Gastrocnemius medialis (tissue), 4 donors: ENCODE measurements around the gene TESK1. TPM values are rescaled to one million over a fixed set of nuclear protein-coding genes. Genes with fewer than 3 reads are reported as not detected.

Source experiments
- ATAC-seq, 2 donors: fragments of 150-250 bp; one replicate each; pipeline ENCODE4 v1.9.1; 2016
- DNase-seq, 2 donors: peaks; one replicate each; pipeline ENCODE4 v3.0.0-alpha.2; 2019
- H3K27ac ChIP-seq, 4 donors: fragments of 200-600 bp; sonication (generic); 1 replicate in 1 of 4; 2 replicates in 3 of 4; pipeline ENCODE4 v1.5.1; 2016 to 2018; ENCODE audit warnings: mild to moderate bottlenecking in 2 of 4, moderate library complexity in 1 of 4
- H3K27me3 ChIP-seq, 3 donors: fragments of 200-600 bp; sonication (generic) in 2 of 3; 1 replicate in 1 of 3; 2 replicates in 2 of 3; pipeline versions ENCODE4 v1.5.1 to v1.6.0; 2016 to 2019; ENCODE audit warnings: mild to moderate bottlenecking in 1 of 3, moderate library complexity in 1 of 3
- H3K36me3 ChIP-seq, 2 donors: fragments of 200-600 bp; sonication (generic) in 1 of 2; one replicate each; pipeline ENCODE4 v1.5.1; 2017 to 2018
- H3K4me1 ChIP-seq, 2 donors: fragments of 200-600 bp; sonication (generic) in 1 of 2; one replicate each; pipeline ENCODE4 v1.5.1; 2016 to 2017; ENCODE audit warnings: mild to moderate bottlenecking in 2 of 2
- H3K4me3 ChIP-seq, 4 donors: fragments of 200-600 bp; sonication (generic) in 3 of 4; 1 replicate in 1 of 4; 2 replicates in 3 of 4; pipeline ENCODE4 v1.5.1; 2016 to 2019; ENCODE audit warnings: mild to moderate bottlenecking in 2 of 4
- H3K9me3 ChIP-seq, 3 donors: fragments of 200-600 bp; sonication (generic) in 2 of 3; 1 replicate in 1 of 3; 2 replicates in 2 of 3; pipeline ENCODE4 v1.5.1; 2016 to 2019
- POLR2A ChIP-seq, 2 donors: fragments of 450-650 bp; IDR thresholded peaks; one replicate each; pipeline ENCODE4 v1.6.1; 2017; ENCODE audit warnings: antibody characterized with exemption in 2 of 2, mild to moderate bottlenecking in 2 of 2, moderate library complexity in 2 of 2
- in situ Hi-C, 4 donors: fragments of 200-750 bp; cut with MboI; loops; one replicate each; pipeline versions ENCODE4 v1.15.0 to v1.8.0; 2017; ENCODE audit warnings: low sequenced_read_pairs in 4 of 4
- intact Hi-C: fragments of 100-400 bp; cut with DNase I; formaldehyde crosslinking; loops from one replicate; pipeline ENCODE4 v1.15.1; 2023; ENCODE audit warnings: low total_unique reads
- total RNA-seq, 4 donors: library from RNA; depleted of rRNA; stranded (reverse); fragments of >200 nt; gene quantifications; one replicate each; pipeline versions ENCODE4 v1.1.0 to v1.2.3, GENCODE V29; 2016
- TF ChIP-seq, protein P1 (sequence below), 5 experiments: fragments of 450-650 bp in 3 of 5; fragments of 200-600 bp in 2 of 5; sonication (generic) in 2 of 5; IDR thresholded peaks in 4 of 5; conservative IDR thresholded peaks in 1 of 5; 1 replicate in 4 of 5; 2 replicates in 1 of 5; pipeline ENCODE4 v1.5.1; 2016 to 2019; ENCODE audit warnings: antibody characterized with exemption in 5 of 5, mild to moderate bottlenecking in 3 of 5, moderate library complexity in 3 of 5

TESK1 gene
- total RNA-seq, 4 donors from 2014 or later = 48.1 to 108 (median 65.4) TPM

DNA sequence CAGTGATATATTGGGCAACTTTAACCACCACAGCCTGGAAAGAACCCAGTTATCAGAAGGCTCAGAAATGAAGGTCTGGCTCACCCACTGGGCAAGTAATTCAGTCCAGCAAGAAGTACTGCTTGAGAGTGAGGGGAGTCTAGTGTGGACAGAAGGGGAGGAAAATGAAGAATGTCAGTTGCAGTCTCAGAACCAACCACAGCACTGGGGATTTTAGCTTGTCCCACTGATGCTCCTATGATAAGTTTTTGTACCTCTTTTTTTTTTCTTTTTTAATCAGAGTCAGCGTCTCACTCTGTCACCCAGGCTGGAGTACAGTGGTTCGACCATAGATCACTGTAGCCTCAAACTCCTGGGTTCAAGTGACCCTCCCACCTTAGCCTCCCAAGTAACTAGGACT is 22.5 kb downstream of the TESK1 start:
- Histone ChIP-seq H3K27me3 (no peaks in the 10 kb centered on the region), H3K4me3 (no peak overlapping the region), H3K27ac (no peak overlapping the region), H3K9me3 (no peaks in the 10 kb centered on the region), H3K4me1 (no peaks in the 10 kb centered on the region), H3K36me3 (no peaks in the 10 kb centered on the region)
- ATAC-seq (no peak), DNase-seq (no peak)
- intact Hi-C loops = no loop called here
- TF ChIP-seq, protein P1, sequence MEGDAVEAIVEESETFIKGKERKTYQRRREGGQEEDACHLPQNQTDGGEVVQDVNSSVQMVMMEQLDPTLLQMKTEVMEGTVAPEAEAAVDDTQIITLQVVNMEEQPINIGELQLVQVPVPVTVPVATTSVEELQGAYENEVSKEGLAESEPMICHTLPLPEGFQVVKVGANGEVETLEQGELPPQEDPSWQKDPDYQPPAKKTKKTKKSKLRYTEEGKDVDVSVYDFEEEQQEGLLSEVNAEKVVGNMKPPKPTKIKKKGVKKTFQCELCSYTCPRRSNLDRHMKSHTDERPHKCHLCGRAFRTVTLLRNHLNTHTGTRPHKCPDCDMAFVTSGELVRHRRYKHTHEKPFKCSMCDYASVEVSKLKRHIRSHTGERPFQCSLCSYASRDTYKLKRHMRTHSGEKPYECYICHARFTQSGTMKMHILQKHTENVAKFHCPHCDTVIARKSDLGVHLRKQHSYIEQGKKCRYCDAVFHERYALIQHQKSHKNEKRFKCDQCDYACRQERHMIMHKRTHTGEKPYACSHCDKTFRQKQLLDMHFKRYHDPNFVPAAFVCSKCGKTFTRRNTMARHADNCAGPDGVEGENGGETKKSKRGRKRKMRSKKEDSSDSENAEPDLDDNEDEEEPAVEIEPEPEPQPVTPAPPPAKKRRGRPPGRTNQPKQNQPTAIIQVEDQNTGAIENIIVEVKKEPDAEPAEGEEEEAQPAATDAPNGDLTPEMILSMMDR (IDR thresholded peaks at IDR 0.05 in 4 of 5, conservative IDR thresholded peaks at IDR 0.05 in 1 of 5) = no peak
- no peak for TF ChIP-seq POLR2A (IDR thresholded peaks at IDR 0.05)
- in situ Hi-C loops = no loop called here

DNA sequence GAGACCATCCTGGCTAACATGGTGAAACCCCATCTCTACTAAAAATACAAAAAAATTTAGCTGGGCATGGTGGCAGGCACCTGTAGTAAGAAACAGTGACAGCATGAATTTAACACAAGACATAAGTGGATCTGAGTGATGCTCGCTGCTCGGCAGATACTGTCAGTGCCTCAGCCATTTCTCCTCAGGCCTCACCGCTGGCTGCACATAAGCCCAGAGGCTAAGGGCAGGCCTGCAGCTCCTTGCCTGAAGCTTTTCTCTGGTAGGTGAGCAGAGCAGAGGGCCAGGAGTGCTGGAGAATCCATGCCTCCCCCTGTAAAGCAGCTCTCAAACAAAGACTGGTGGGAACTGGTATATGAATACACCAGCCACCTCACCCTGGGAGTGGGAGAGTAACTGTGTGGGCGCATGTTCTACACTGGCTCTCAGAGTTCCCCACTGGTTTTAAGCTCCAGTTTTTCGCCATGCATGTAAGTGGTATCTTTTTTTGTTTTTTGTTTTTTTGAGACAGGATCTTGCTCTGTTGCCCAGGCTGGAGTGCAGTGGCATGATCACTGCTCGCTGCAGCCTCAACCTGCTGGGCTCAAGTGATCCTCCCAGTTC is 23.4 kb downstream of the TESK1 start:
- in situ Hi-C loops = no loop called here
- H3K9me3 ChIP-seq = no peaks in the 10 kb centered on the region
- H3K4me3 ChIP-seq = no peak overlapping the region
- TF ChIP-seq POLR2A (IDR thresholded peaks at IDR 0.05) = no peak
- TF ChIP-seq, protein P1 (IDR thresholded peaks at IDR 0.05 in 4 of 5, conservative IDR thresholded peaks at IDR 0.05 in 1 of 5) = no peak
- H3K4me1 ChIP-seq = no peaks in the 10 kb centered on the region
- no peak overlapping the region for H3K27ac ChIP-seq
- intact Hi-C loops = no loop called here
- ATAC-seq = no peak
- no peaks in the 10 kb centered on the region for H3K36me3 ChIP-seq
- DNase-seq = no peak
- no peaks in the 10 kb centered on the region for H3K27me3 ChIP-seq

DNA sequence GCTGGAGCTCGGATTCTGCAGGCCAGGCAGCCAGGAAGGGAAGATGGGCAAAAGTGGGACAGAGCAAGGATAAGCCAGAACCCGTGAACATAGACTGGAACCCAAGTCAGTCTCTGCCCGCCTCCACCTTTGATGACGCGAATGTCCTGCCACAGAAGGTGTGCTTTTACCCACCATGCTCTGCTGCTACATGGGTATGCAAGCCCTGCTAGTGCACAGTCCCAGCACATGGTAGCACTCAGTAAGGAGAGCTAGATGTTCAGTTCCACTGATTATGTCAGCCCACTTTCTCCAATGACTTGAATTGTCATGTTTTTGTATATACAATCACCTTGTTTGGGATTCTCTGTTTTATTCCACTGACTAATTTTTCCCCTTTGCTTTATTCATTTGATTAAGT is 24.5 kb downstream of the TESK1 start:
- intact Hi-C loops = no loop called here
- no peak for ATAC-seq
- no peak for DNase-seq

DNA sequence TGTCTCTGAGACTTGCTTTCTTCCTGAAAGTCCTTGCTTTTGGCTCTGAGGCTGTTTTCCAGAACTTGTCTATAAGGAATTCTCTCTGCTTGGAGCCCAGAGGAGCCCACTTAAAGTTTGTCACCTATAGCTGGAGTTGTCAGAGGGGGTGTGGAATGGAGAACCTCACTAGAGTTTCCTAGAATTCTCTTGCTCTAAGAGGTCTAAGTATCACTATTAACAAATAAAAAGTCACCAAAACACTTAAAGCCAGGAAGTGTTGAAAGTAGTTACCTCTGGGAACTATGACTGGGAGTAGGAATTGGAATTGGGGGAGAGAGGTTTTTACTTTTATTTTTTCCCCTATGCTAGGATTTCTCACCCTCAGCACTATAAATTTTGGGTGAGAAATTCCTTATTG is 30.7 kb downstream of the TESK1 start:
- in situ Hi-C loops (no loop called here), intact Hi-C loops (no loop called here)
- H3K27ac ChIP-seq = no peak overlapping the region
- H3K9me3 ChIP-seq = no peaks in the 10 kb centered on the region
- DNase-seq (no peak), ATAC-seq (no peak)
- no peaks in the 10 kb centered on the region for H3K4me1 ChIP-seq
- H3K27me3 ChIP-seq = no peaks in the 10 kb centered on the region
- H3K4me3 ChIP-seq = no peak overlapping the region
- TF ChIP-seq POLR2A (IDR thresholded peaks at IDR 0.05) = no peak
- TF ChIP-seq, protein P1 (IDR thresholded peaks at IDR 0.05 in 4 of 5, conservative IDR thresholded peaks at IDR 0.05 in 1 of 5) = no peak
- no peaks in the 10 kb centered on the region for H3K36me3 ChIP-seq

More for the DNA sequence above, 24.5 kb downstream of the TESK1 start:
- in situ Hi-C loops = no loop called here
- H3K27me3 ChIP-seq = no peaks in the 10 kb centered on the region
- H3K27ac ChIP-seq = no peak overlapping the region
- H3K4me3 ChIP-seq = no peak overlapping the region
- no peaks in the 10 kb centered on the region for H3K4me1 ChIP-seq
- H3K9me3 ChIP-seq = no peaks in the 10 kb centered on the region
- no peak for TF ChIP-seq POLR2A (IDR thresholded peaks at IDR 0.05)
- TF ChIP-seq, protein P1 (IDR thresholded peaks at IDR 0.05 in 4 of 5, conservative IDR thresholded peaks at IDR 0.05 in 1 of 5) = no peak
- no peaks in the 10 kb centered on the region for H3K36me3 ChIP-seq
